ENCODE measurements around the gene PAMR1.

Gene PAMR1

DNA sequence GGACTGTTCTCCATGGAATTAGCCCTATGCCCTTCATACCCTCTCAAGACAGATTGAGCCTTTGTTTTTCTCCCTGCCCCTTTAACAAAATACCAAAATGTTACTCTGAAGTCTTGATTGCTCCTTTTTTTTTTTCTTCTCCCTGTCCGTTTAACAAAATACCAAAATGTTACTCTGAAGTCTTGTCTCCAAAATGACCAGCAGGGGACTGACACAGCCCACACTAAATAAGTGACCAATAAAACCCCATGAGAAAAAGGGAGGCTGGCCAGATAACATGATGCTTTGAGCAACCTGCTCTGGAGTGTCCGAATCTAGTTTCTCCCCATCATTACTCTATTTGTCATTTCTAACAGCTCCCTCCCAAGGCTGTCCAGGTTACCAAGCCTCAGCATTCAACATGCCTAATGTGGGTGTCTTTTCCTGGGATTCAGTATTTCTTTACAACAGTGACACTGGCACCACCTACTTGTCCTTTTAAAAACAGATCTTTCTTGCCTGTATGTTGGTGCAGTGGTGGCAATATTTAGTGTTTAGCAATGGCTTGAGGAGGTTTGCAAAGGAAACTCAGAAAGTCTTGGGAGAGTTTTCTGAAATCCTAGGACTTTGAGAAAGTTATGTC, 63.4 kb downstream of the PAMR1 start:
- TF ChIP-seq, protein P1, sequence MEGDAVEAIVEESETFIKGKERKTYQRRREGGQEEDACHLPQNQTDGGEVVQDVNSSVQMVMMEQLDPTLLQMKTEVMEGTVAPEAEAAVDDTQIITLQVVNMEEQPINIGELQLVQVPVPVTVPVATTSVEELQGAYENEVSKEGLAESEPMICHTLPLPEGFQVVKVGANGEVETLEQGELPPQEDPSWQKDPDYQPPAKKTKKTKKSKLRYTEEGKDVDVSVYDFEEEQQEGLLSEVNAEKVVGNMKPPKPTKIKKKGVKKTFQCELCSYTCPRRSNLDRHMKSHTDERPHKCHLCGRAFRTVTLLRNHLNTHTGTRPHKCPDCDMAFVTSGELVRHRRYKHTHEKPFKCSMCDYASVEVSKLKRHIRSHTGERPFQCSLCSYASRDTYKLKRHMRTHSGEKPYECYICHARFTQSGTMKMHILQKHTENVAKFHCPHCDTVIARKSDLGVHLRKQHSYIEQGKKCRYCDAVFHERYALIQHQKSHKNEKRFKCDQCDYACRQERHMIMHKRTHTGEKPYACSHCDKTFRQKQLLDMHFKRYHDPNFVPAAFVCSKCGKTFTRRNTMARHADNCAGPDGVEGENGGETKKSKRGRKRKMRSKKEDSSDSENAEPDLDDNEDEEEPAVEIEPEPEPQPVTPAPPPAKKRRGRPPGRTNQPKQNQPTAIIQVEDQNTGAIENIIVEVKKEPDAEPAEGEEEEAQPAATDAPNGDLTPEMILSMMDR (IDR thresholded peaks at IDR 0.05; ENCODE audit: insufficient read depth, missing control alignments) = no peak
- DNase-seq (ENCODE audit: insufficient read length, low spot score) = no peak
- FAIRE-seq = no peak

DNA sequence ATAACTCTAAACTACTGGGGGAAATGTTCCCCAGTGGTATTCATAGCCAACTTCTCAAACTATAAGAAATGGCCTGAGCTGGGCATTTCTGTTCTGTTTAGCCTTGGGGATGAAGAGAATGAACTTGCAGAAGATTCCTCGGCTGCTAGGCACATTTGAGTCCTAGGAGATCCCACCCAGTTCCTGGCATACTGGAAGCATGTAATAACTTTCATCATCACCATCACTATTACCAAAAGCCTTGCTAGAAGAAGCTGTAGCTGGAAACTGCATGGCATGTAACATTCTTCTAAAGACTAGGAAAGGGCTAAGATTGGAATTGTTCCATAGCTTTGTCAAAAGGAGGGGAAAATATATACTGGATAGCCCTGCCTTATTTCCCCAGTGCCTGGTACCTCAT, 65.9 kb downstream of the PAMR1 start:
- FAIRE-seq (no peak), DNase-seq (ENCODE audit: insufficient read length, low spot score) (no peak)
- TF ChIP-seq, protein P1 (IDR thresholded peaks at IDR 0.05; ENCODE audit: insufficient read depth, missing control alignments) = no peak

DNA sequence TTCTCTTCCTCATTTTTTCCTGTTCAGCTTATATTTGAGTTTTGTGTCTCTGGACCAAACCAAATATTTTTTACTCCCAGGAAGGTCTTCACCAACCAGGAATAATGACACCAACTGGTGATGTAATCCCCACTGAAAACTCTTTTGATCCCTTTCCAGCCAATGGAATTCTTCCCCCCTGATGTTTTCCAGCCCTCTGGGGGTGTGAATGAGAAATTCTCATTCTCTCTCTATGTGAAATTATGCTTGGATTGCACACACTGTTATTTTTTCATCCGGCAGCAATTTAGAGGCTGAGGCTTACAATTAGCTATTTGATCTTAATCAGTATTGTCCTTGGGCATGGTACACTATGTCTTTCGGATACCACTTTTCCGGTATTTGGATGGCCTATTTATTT, 66.6 kb downstream of the PAMR1 start:
- TF ChIP-seq, protein P1 (IDR thresholded peaks at IDR 0.05; ENCODE audit: insufficient read depth, missing control alignments) = no peak
- FAIRE-seq (no peak), DNase-seq (ENCODE audit: insufficient read length, low spot score) (no peak)

DNA sequence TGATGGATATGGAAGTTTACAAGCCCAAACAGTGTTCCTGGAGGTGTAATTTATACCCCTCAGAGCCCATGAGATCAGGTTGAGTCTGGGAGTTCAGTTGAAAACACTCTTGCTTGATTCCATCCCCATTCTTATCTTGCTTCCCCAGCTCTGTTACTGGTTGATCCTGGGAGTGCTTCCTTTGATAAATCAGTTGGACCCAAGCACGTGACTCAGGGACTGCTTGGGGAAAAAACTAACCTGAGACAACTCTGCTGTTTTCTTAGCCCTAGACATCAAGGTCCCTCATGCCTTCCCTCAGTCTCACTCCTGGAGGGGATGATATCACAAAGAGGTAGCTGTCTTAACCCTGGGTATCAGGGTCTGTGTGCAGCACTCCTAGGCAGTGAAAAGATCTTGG, 71.1 kb downstream of the PAMR1 start:
- DNase-seq (ENCODE audit: insufficient read length, low spot score) = no peak
- TF ChIP-seq, protein P1 (IDR thresholded peaks at IDR 0.05; ENCODE audit: insufficient read depth, missing control alignments) = no peak
- no peak for FAIRE-seq

DNA sequence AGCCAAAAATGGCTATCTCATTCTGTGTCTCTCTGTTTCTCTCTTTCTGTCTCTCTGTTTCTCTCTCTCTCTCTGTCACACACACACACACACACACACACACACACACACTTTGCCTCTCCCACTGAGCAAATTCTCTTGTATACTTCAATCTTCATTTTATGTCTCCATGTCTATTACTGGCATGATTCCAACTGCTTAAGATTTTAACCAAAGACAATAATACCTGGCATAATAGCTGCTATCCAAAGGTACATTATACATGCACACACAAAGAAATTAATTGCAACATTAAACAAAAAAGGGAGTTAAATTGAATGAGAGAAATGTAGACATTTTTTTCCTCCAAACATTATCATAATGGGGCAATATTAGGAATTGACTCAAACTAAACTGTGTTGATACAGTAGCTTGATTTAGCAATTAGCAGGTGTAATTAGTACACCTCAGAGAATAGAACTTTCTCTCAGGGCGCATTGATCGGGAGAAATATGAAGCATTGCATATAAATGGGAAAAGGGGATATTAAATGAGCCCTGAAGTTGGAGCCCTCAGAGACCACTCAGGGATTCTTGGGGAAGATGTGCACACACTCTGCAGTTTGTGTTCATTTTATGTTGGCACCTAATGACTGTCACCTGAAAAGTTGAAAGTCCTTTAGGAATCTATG, 88.7 kb downstream of the PAMR1 start:
- DNase-seq (ENCODE audit: insufficient read length, low spot score) (no peak), FAIRE-seq (no peak)

DNA sequence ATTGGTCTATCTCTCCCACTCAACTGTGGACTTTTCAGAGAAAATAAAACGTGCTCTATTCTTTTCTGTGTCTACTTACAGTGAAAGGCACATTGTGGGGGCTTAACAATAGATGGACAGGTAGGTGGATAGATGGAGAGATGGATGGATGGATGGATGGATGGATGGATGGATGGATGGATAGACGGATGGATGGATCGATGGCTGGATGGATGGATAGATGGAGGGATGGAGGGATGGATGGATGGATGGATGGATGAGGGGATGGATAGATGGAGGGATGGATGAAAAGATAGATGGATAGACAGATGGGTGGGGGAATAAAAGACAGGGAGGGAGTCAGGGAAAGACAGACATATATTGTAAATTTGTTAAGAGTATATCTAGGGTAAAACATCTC, 91.8 kb downstream of the PAMR1 start:
- FAIRE-seq = no peak
- DNase-seq (ENCODE audit: insufficient read length, low spot score) = no peak

More for the DNA sequence above, 88.7 kb downstream of the PAMR1 start:
- TF ChIP-seq, protein P1 (IDR thresholded peaks at IDR 0.05; ENCODE audit: insufficient read depth, missing control alignments) = no peak

More for the DNA sequence above, 91.8 kb downstream of the PAMR1 start:
- TF ChIP-seq, protein P1 (IDR thresholded peaks at IDR 0.05; ENCODE audit: insufficient read depth, missing control alignments) = no peak

Data from D721Med (cell line).